Mesenchymal stem cell (in vitro differentiated cells and primary cell): ENCODE results near the gene MS4A18.

Experiments used
- DNase-seq: peaks from one replicate; pipeline ENCODE4 v3.0.0-alpha.2; 2013
- H2AFZ ChIP-seq: one replicate; pipeline ENCODE4 v1.6.1; 2013; ENCODE audit warnings: low read depth, mild to moderate bottlenecking, control low read depth, inconsistent platforms, low read length, moderate library complexity
- H2AK5ac ChIP-seq: 2 replicates; pipeline ENCODE4 v1.6.1; 2013; ENCODE audit warnings: low read length, moderate library complexity, mild to moderate bottlenecking, inconsistent platforms; ENCODE audit not compliant: severe bottlenecking
- H2BK120ac ChIP-seq: one replicate; pipeline ENCODE4 v1.6.1; 2013; ENCODE audit warnings: low read depth, mild to moderate bottlenecking, inconsistent platforms, low read length, moderate library complexity
- H2BK12ac ChIP-seq, 2 experiments: one replicate each; pipeline ENCODE4 v1.6.1; 2013; ENCODE audit warnings: inconsistent platforms in 2 of 2, low read length in 2 of 2, mild to moderate bottlenecking in 2 of 2, moderate library complexity in 2 of 2, control low read depth in 1 of 2
- H2BK15ac ChIP-seq: one replicate; pipeline ENCODE4 v1.6.1; 2013; ENCODE audit warnings: mild to moderate bottlenecking, low read depth, inconsistent platforms; ENCODE audit not compliant: poor library complexity, severe bottlenecking
- H2BK5ac ChIP-seq: 2 replicates; pipeline ENCODE4 v1.6.1; 2013; ENCODE audit warnings: low read depth, mild to moderate bottlenecking, low read length, control low read depth, inconsistent platforms; ENCODE audit not compliant: poor library complexity, severe bottlenecking
- H3K14ac ChIP-seq, 2 experiments: one replicate each; pipeline ENCODE4 v1.6.1; 2013; ENCODE audit warnings: inconsistent platforms in 2 of 2, low read length in 2 of 2, control low read depth in 1 of 2, mild to moderate bottlenecking in 1 of 2, moderate library complexity in 1 of 2
- H3K18ac ChIP-seq, 2 experiments: one replicate each; pipeline ENCODE4 v1.6.1; 2013; ENCODE audit warnings: inconsistent platforms in 2 of 2, low read length in 2 of 2, control low read depth in 1 of 2, low read depth in 1 of 2, mild to moderate bottlenecking in 1 of 2
- H3K23ac ChIP-seq, 2 experiments: one replicate each; pipeline ENCODE4 v1.6.1; 2013; ENCODE audit warnings: inconsistent platforms in 2 of 2, low read length in 2 of 2, mild to moderate bottlenecking in 2 of 2, moderate library complexity in 2 of 2, control low read depth in 1 of 2
- H3K27ac ChIP-seq: 2 replicates; pipeline ENCODE4 v1.5.1; 2013; ENCODE audit warnings: mild to moderate bottlenecking, moderate library complexity, low read length, control low read depth, inconsistent platforms; ENCODE audit not compliant: poor library complexity, severe bottlenecking
- H3K27me3 ChIP-seq, 2 experiments: 2 replicates each; pipeline versions ENCODE4 v1.6.1 to v1.7.0; 2013; ENCODE audit warnings: low read length in 2 of 2, mild to moderate bottlenecking in 2 of 2, moderate library complexity in 2 of 2, control low read depth in 1 of 2, inconsistent platforms in 1 of 2; ENCODE audit not compliant: control insufficient read depth in 1 of 2, insufficient read depth in 1 of 2
- H3K36me3 ChIP-seq, 2 experiments: 2 replicates each; pipeline versions ENCODE4 v1.6.1 to v1.7.0; 2013; ENCODE audit warnings: low read length in 2 of 2, control low read depth in 1 of 2, inconsistent platforms in 1 of 2, low read depth in 1 of 2, mild to moderate bottlenecking in 1 of 2; ENCODE audit not compliant: insufficient read depth in 2 of 2, control insufficient read depth in 1 of 2
- H3K4ac ChIP-seq, 2 experiments: one replicate each; pipeline ENCODE4 v1.6.1; 2013; ENCODE audit warnings: inconsistent platforms in 2 of 2, low read length in 2 of 2, mild to moderate bottlenecking in 2 of 2, moderate library complexity in 2 of 2, control low read depth in 1 of 2, low read depth in 1 of 2
- H3K4me1 ChIP-seq: 2 replicates; pipeline ENCODE4 v1.6.1; 2013; ENCODE audit warnings: low read depth, low read length, control low read depth; ENCODE audit not compliant: control insufficient read depth, insufficient read depth
- H3K4me2 ChIP-seq: 2 replicates; pipeline ENCODE4 v1.6.1; 2013; ENCODE audit warnings: low read length, mild to moderate bottlenecking, inconsistent platforms; ENCODE audit not compliant: poor library complexity, severe bottlenecking
- H3K4me3 ChIP-seq, 2 experiments: 2 replicates each; pipeline versions ENCODE4 v1.5.1 to v1.7.0; 2013; ENCODE audit warnings: low read length in 2 of 2, mild to moderate bottlenecking in 2 of 2, control low read depth in 1 of 2, low read depth in 1 of 2; ENCODE audit not compliant: insufficient read depth in 1 of 2
- H3K79me1 ChIP-seq: replicated peaks from 2 replicates; pipeline ENCODE4 v1.6.1; 2013; ENCODE audit warnings: mild to moderate bottlenecking, control low read depth, low read length, inconsistent platforms; ENCODE audit not compliant: poor library complexity, severe bottlenecking
- H3K9ac ChIP-seq: 2 replicates; pipeline ENCODE4 v1.7.0; 2013; ENCODE audit warnings: mild to moderate bottlenecking, low read length, moderate library complexity
- H3K9me3 ChIP-seq: 2 replicates; pipeline ENCODE4 v1.7.0; 2013; ENCODE audit warnings: mild to moderate bottlenecking, low read length; ENCODE audit not compliant: control insufficient read depth
- H4K8ac ChIP-seq: one replicate; pipeline ENCODE4 v1.6.1; 2013; ENCODE audit warnings: inconsistent platforms, mild to moderate bottlenecking, low read length, moderate library complexity
- H4K91ac ChIP-seq: one replicate; pipeline ENCODE4 v1.6.1; 2013; ENCODE audit warnings: mild to moderate bottlenecking, low read length, inconsistent platforms
- WGBS: methylation state at CpG from one replicate; pipeline ENCODE4 v1.1.7; 2013; ENCODE audit warnings: mixed read lengths; 5-methylcytosine and 5-hydroxymethylcytosine counted together

Gene MS4A18

GRCh38 chr11:60781981-60782316 lies 57.4 kb downstream of the MS4A18 start:
- Histone ChIP-seq H3K4me3 (no peak overlapping the region), H3K18ac (no peak overlapping the region), H2BK15ac (no peak overlapping the region), H2BK12ac (no peak overlapping the region), H2AK5ac (no peak overlapping the region), H2BK120ac (no peak overlapping the region), H3K9me3 (no peaks in the 10 kb centered on the region), H3K27ac (no peak overlapping the region), H4K8ac (no peak overlapping the region), H3K36me3 (no peaks in the 10 kb centered on the region), H3K27me3 (peaks cover 15 to 53% of the 10 kb centered on the region in 2 experiments), H3K79me1 (no peaks in the 10 kb centered on the region), H2AFZ (no peak overlapping the region), H3K4me1 (peaks cover 14% of the 10 kb centered on the region), H4K91ac (no peak overlapping the region), H3K9ac (no peak overlapping the region), H2BK5ac (no peak overlapping the region), H3K4me2 (no peak overlapping the region), H3K23ac (no peak overlapping the region), H3K4ac (no peak overlapping the region), H3K14ac (no peak overlapping the region)
- 95% methylated on average over 4 of the region's 4 CpGs for WGBS
- DNase-seq = no peak

GRCh38 chr11:60782393-60783140 lies 58.0 kb downstream of the MS4A18 start:
- H3K14ac ChIP-seq = no peak overlapping the region
- H4K91ac ChIP-seq = no peak overlapping the region
- H2BK15ac ChIP-seq = no peak overlapping the region
- H3K4me1 ChIP-seq = peaks cover 16% of the 10 kb centered on the region
- no peak overlapping the region for H2AK5ac ChIP-seq
- H3K79me1 ChIP-seq = no peaks in the 10 kb centered on the region
- no peak overlapping the region for H3K4me2 ChIP-seq
- no peak overlapping the region for H4K8ac ChIP-seq
- no peak overlapping the region for H3K23ac ChIP-seq
- H3K9me3 ChIP-seq = no peaks in the 10 kb centered on the region
- DNase-seq = no peak
- H3K4me3 ChIP-seq = no peak overlapping the region
- H2BK12ac ChIP-seq = no peak overlapping the region
- no peak overlapping the region for H2AFZ ChIP-seq
- no peak overlapping the region for H3K27ac ChIP-seq
- no peak overlapping the region for H3K4ac ChIP-seq
- no peak overlapping the region for H3K18ac ChIP-seq
- 78% methylated on average over 12 of the region's 12 CpGs for WGBS
- H2BK120ac ChIP-seq = no peak overlapping the region
- no peak overlapping the region for H3K9ac ChIP-seq
- H2BK5ac ChIP-seq = no peak overlapping the region
- peaks cover 15 to 53% of the 10 kb centered on the region in 2 experiments for H3K27me3 ChIP-seq
- no peaks in the 10 kb centered on the region for H3K36me3 ChIP-seq

GRCh38 chr11:60783141-60783484 lies 58.6 kb downstream of the MS4A18 start:
- H3K4me1 ChIP-seq = peaks cover 16% of the 10 kb centered on the region
- no peak overlapping the region for H3K4me2 ChIP-seq
- no peak overlapping the region for H2BK120ac ChIP-seq
- H3K4ac ChIP-seq = no peak overlapping the region
- no peak overlapping the region for H2BK12ac ChIP-seq
- no peak overlapping the region for H3K14ac ChIP-seq
- no peaks in the 10 kb centered on the region for H3K79me1 ChIP-seq
- H3K27me3 ChIP-seq = peaks cover 15 to 53% of the 10 kb centered on the region in 2 experiments
- H3K36me3 ChIP-seq = no peaks in the 10 kb centered on the region
- no peak overlapping the region for H3K9ac ChIP-seq
- no peak overlapping the region for H2AK5ac ChIP-seq
- no peak overlapping the region for H2BK5ac ChIP-seq
- H4K91ac ChIP-seq = no peak overlapping the region
- H3K9me3 ChIP-seq = no peaks in the 10 kb centered on the region
- no peak overlapping the region for H2AFZ ChIP-seq
- no peak overlapping the region for H4K8ac ChIP-seq
- 89% methylated on average over 8 of the region's 8 CpGs for whole genome bisulfite sequencing
- no peak overlapping the region for H3K4me3 ChIP-seq
- DNase-seq = no peak
- no peak overlapping the region for H3K27ac ChIP-seq
- no peak overlapping the region for H2BK15ac ChIP-seq
- H3K23ac ChIP-seq = no peak overlapping the region
- no peak overlapping the region for H3K18ac ChIP-seq

- Histone ChIP-seq H2BK15ac (no peak overlapping the region), H2AFZ (no peak overlapping the region), H3K14ac (no peak overlapping the region), H3K36me3 (no peaks in the 10 kb centered on the region), H3K4ac (no peak overlapping the region), H3K27me3 (peaks cover 15 to 53% of the 10 kb centered on the region in 2 experiments), H3K79me1 (no peaks in the 10 kb centered on the region), H3K23ac (no peak overlapping the region), H3K27ac (no peak overlapping the region), H3K18ac (no peak overlapping the region), H2BK12ac (no peak overlapping the region), H2BK120ac (no peak overlapping the region), H3K9ac (no peak overlapping the region), H3K4me1 (peaks cover 19% of the 10 kb centered on the region), H3K9me3 (no peaks in the 10 kb centered on the region), H2BK5ac (no peak overlapping the region), H3K4me2 (no peak overlapping the region), H4K8ac (no peak overlapping the region), H4K91ac (peak overlapping the region; percentile 37), H2AK5ac (no peak overlapping the region), H3K4me3 (no peak overlapping the region)
- DNase-seq = no peak
- WGBS = 90% methylated on average over 7 of the region's 7 CpGs
Observed at GRCh38 chr11:60783911-60784310, 59.4 kb downstream of the MS4A18 start.
